Body of pancreas (tissue), 4 donors: Measurements from ENCODE around the gene SARS1.

Source experiments
- CTCF ChIP-seq, 7 experiments: fragments of 450-650 bp in 4 of 7; fragments of 200-600 bp in 3 of 7; sonication (generic) in 3 of 7; IDR thresholded peaks; one replicate each; pipeline ENCODE4 v1.5.1; 2016 to 2019; ENCODE audit warnings: antibody characterized with exemption in 7 of 7
- POLR2A ChIP-seq, 3 donors: fragments of 450-650 bp; IDR thresholded peaks; one replicate each; pipeline ENCODE4 v1.6.1; 2016; ENCODE audit warnings: antibody characterized with exemption in 3 of 3, mild to moderate bottlenecking in 2 of 3

GRCh38 chr1:109191891-109192290, 21.8 kb upstream of the SARS1 start:
- TF ChIP-seq CTCF (IDR thresholded peaks at IDR 0.05) (no peak), POLR2A (IDR thresholded peaks at IDR 0.05) (no peak)
